ENCODE measurements around the gene NDUFB7. TPM values are rescaled to one million over a fixed set of nuclear protein-coding genes. Genes with fewer than 3 reads are reported as not detected.
A peak's percentile ranks its signal among the peaks of the same experiment; 100 is the strongest.

NDUFB7 gene
- polyA plus RNA-seq, 1 donor (not counting 4 experiments of a cell fraction or from before 2014, with no cell fraction given), result 146 TPM

DNA sequence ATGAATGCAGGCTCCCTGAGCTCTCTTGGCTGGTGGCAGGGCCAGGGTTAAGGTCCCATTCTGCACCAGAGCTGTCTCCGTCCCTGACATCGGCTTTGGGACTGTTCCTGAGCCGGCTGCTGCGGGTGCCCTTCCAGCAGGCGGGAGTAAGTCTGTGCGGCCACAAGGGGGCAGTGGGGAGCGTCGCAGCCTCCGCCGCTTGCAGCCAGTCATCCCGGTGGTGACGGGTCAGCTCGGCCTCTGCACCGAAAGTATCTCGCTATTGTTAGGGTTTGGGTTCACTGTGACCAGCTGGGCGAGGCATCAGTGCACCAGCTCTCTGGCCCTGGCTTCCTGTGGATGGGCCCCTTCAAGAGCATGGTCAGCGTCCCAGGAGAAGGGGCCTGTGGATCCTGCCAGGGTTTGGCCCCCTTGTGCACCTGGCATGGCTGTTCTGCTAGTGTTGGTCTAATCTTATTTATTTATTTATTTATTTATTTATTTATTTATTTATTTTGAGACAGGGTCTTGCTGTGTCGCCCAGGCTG lies 15.1 kb downstream of the NDUFB7 start:
- Histone ChIP-seq H3K9me1 (ENCODE audit: control insufficient read depth, extremely low read depth, insufficient read depth, low read length) (no peaks in the 10 kb centered on the region), H3K27me3 (ENCODE audit: control insufficient read depth, extremely low read depth, insufficient read depth, low read length) (no peaks in the 10 kb centered on the region), H3K79me2 (ENCODE audit: control insufficient read depth, insufficient read depth, low read length) (peaks cover 58% of the 10 kb centered on the region), H2AFZ (ENCODE audit: control insufficient read depth, low read length) (no peak overlapping the region), H3K4me3 (ENCODE audit: control insufficient read depth in 2 of 3, extremely low read depth in 1 of 3, insufficient read depth in 2 of 3, low read depth in 1 of 3, low read length in 3 of 3) (no peak overlapping the region), H3K36me3 (ENCODE audit: control insufficient read depth in 2 of 2, extremely low read depth in 1 of 2, insufficient read depth in 2 of 2, low read length in 2 of 2) (peaks cover 0 to 7% of the 10 kb centered on the region in 2 experiments), H3K9ac (ENCODE audit: control insufficient read depth, extremely low read depth, insufficient read depth, low read length) (peak overlapping the region; percentile 35), H3K4me1 (ENCODE audit: control insufficient read depth, extremely low read depth, insufficient read depth, low read length) (peaks cover 58% of the 10 kb centered on the region), H4K20me1 (ENCODE audit: control insufficient read depth, extremely low read depth, insufficient read depth, low read length) (peaks cover 8% of the 10 kb centered on the region), H3K27ac (ENCODE audit: control insufficient read depth, insufficient read depth, low read length) (peak overlapping the region; percentile 45), H3K4me2 (ENCODE audit: control insufficient read depth, extremely low read depth, insufficient read depth, low read depth, low read length) (peak overlapping the region; percentile 49), H3K9me3 (ENCODE audit: control insufficient read depth, low read depth, low read length) (no peaks in the 10 kb centered on the region)
- peak; percentile 69 for FAIRE-seq
- dilution Hi-C loops (cut with MboI; ENCODE audit: extremely low pct_ligation_motif_present, low sequenced_read_pairs), result no loop called here
- peak; percentile 50 for DNase-seq (ENCODE audit: low read depth, low spot score)
- TF ChIP-seq, protein P1, sequence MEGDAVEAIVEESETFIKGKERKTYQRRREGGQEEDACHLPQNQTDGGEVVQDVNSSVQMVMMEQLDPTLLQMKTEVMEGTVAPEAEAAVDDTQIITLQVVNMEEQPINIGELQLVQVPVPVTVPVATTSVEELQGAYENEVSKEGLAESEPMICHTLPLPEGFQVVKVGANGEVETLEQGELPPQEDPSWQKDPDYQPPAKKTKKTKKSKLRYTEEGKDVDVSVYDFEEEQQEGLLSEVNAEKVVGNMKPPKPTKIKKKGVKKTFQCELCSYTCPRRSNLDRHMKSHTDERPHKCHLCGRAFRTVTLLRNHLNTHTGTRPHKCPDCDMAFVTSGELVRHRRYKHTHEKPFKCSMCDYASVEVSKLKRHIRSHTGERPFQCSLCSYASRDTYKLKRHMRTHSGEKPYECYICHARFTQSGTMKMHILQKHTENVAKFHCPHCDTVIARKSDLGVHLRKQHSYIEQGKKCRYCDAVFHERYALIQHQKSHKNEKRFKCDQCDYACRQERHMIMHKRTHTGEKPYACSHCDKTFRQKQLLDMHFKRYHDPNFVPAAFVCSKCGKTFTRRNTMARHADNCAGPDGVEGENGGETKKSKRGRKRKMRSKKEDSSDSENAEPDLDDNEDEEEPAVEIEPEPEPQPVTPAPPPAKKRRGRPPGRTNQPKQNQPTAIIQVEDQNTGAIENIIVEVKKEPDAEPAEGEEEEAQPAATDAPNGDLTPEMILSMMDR (optimal IDR thresholded peaks at IDR 0.05 in 1 of 3, IDR thresholded peaks at IDR 0.05 in 1 of 3, conservative IDR thresholded peaks at IDR 0.05 in 1 of 3; ENCODE audit: extremely low read depth in 1 of 3, insufficient read depth in 2 of 3, low read length in 3 of 3), result peak; percentile 90 to 99 (median 99)
- TF ChIP-seq EZH2 (IDR thresholded peaks at IDR 0.05; ENCODE audit: low read length), result no peak

- H3K27ac ChIP-seq (ENCODE audit: control insufficient read depth, insufficient read depth, low read length), result peak overlapping the region; percentile 45
- no peaks in the 10 kb centered on the region for H3K27me3 ChIP-seq (ENCODE audit: control insufficient read depth, extremely low read depth, insufficient read depth, low read length)
- peaks cover 8% of the 10 kb centered on the region for H4K20me1 ChIP-seq (ENCODE audit: control insufficient read depth, extremely low read depth, insufficient read depth, low read length)
- H3K9ac ChIP-seq (ENCODE audit: control insufficient read depth, extremely low read depth, insufficient read depth, low read length), result peak overlapping the region; percentile 35
- FAIRE-seq (peak; percentile 68), DNase-seq (ENCODE audit: low read depth, low spot score) (peak; percentile 66)
- H3K4me3 ChIP-seq (ENCODE audit: control insufficient read depth in 2 of 3, extremely low read depth in 1 of 3, insufficient read depth in 2 of 3, low read depth in 1 of 3, low read length in 3 of 3), result no peak overlapping the region
- no peak for TF ChIP-seq EZH2 (IDR thresholded peaks at IDR 0.05; ENCODE audit: low read length)
- TF ChIP-seq, protein P1 (optimal IDR thresholded peaks at IDR 0.05 in 1 of 3, IDR thresholded peaks at IDR 0.05 in 1 of 3, conservative IDR thresholded peaks at IDR 0.05 in 1 of 3; ENCODE audit: extremely low read depth in 1 of 3, insufficient read depth in 2 of 3, low read length in 3 of 3), result no peak
- peaks cover 0 to 7% of the 10 kb centered on the region in 2 experiments for H3K36me3 ChIP-seq (ENCODE audit: control insufficient read depth in 2 of 2, extremely low read depth in 1 of 2, insufficient read depth in 2 of 2, low read length in 2 of 2)
- peaks cover 56% of the 10 kb centered on the region for H3K79me2 ChIP-seq (ENCODE audit: control insufficient read depth, insufficient read depth, low read length)
- H3K4me2 ChIP-seq (ENCODE audit: control insufficient read depth, extremely low read depth, insufficient read depth, low read depth, low read length), result peak overlapping the region; percentile 49
- peaks cover 58% of the 10 kb centered on the region for H3K4me1 ChIP-seq (ENCODE audit: control insufficient read depth, extremely low read depth, insufficient read depth, low read length)
- dilution Hi-C loops (cut with MboI; ENCODE audit: extremely low pct_ligation_motif_present, low sequenced_read_pairs), result no loop called here
- H2AFZ ChIP-seq (ENCODE audit: control insufficient read depth, low read length), result no peak overlapping the region
- H3K9me1 ChIP-seq (ENCODE audit: control insufficient read depth, extremely low read depth, insufficient read depth, low read length), result no peaks in the 10 kb centered on the region
- H3K9me3 ChIP-seq (ENCODE audit: control insufficient read depth, low read depth, low read length), result no peaks in the 10 kb centered on the region
Observed at GRCh38 chr19:14555918-14556661, 15.8 kb downstream of the NDUFB7 start.

All from keratinocyte (primary cell).